ENCODE measurements around the gene DPP6. TPM values are rescaled to one million over a fixed set of nuclear protein-coding genes. Genes with fewer than 3 reads are reported as not detected.

Gene DPP6
- total RNA-seq, 1 experiment from 2014 or later: not detected

- TF ChIP-seq ZNF532 (CRISPR knock-in tag; IDR thresholded peaks at IDR 0.05; ENCODE audit: borderline replicate concordance): no peak
- no peak for TF ChIP-seq CREM (CRISPR knock-in tag; IDR thresholded peaks at IDR 0.05)
- TF ChIP-seq NR2C2 (CRISPR knock-in tag; IDR thresholded peaks at IDR 0.05): no peak
- TF ChIP-seq SP1 (CRISPR knock-in tag; conservative IDR thresholded peaks at IDR 0.05): no peak
- TF ChIP-seq SOX15 (CRISPR knock-in tag; IDR thresholded peaks at IDR 0.05): no peak
- no peak for TF ChIP-seq NFE2L1 (CRISPR knock-in tag; IDR thresholded peaks at IDR 0.05)
- no peak for TF ChIP-seq HMGA2 (CRISPR knock-in tag; IDR thresholded peaks at IDR 0.05)
- TF ChIP-seq ZNF416 (CRISPR knock-in tag; IDR thresholded peaks at IDR 0.05): no peak
- TF ChIP-seq FOXK1 (CRISPR knock-in tag; IDR thresholded peaks at IDR 0.05): no peak
- TF ChIP-seq, protein P1, sequence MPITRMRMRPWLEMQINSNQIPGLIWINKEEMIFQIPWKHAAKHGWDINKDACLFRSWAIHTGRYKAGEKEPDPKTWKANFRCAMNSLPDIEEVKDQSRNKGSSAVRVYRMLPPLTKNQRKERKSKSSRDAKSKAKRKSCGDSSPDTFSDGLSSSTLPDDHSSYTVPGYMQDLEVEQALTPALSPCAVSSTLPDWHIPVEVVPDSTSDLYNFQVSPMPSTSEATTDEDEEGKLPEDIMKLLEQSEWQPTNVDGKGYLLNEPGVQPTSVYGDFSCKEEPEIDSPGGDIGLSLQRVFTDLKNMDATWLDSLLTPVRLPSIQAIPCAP (CRISPR knock-in tag; IDR thresholded peaks at IDR 0.05): no peak
- no peak for TF ChIP-seq ZNF121 (CRISPR knock-in tag; IDR thresholded peaks at IDR 0.05)
Measured at GRCh38 chr7:154856733-154857132, 804.5 kb downstream of the DPP6 start (continued).

DNA sequence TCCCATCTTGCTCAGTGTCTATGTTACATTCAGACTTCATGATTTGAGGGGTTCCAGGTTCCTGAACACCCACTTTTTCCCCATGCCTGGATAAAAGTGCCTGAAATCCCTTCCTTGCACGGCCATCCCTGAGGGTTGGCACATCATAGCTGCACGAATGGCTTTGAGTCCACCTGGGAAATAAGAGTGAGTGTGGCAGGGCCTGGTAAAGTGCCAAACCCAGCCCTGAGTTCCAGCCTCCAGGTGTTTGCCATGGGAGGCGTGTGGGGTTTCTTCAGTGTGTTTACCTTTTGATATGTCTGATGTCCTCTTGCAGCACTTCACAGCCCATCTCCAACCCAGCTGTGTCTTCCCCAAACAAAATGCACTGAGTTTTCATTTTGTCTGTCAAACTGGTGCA is 805.0 kb downstream of the DPP6 start:
- POLR2A ChIA-PET: no interaction called here
- Mint-ChIP-seq H3K36me3 (peaks cover 55% of the 10 kb centered on the region), H3K27ac (no peak overlapping the region), H3K4me3 (no peak overlapping the region), H3K27me3 (ENCODE audit: low read depth) (peaks cover 5% of the 10 kb centered on the region; the same call in 1 of the 2 replicates), H3K9me3 (peaks cover 79% of the 10 kb centered on the region), H3K4me1 (no peaks in the 10 kb centered on the region)
- DNase-seq (ENCODE audit: low spot score) (no peak), ATAC-seq (no peak)
- CTCF ChIA-PET: no interaction called here
- TF ChIP-seq, protein P2, sequence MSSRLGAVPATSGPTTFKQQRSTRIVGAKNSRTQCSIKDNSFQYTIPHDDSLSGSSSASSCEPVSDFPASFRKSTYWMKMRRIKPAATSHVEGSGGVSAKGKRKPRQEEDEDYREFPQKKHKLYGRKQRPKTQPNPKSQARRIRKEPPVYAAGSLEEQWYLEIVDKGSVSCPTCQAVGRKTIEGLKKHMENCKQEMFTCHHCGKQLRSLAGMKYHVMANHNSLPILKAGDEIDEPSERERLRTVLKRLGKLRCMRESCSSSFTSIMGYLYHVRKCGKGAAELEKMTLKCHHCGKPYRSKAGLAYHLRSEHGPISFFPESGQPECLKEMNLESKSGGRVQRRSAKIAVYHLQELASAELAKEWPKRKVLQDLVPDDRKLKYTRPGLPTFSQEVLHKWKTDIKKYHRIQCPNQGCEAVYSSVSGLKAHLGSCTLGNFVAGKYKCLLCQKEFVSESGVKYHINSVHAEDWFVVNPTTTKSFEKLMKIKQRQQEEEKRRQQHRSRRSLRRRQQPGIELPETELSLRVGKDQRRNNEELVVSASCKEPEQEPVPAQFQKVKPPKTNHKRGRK (CRISPR knock-in tag; IDR thresholded peaks at IDR 0.05; ENCODE audit: borderline replicate concordance): no peak
- TF ChIP-seq ZNF317 (CRISPR knock-in tag; IDR thresholded peaks at IDR 0.05; ENCODE audit: borderline replicate concordance, low read depth): no peak
- no peak for TF ChIP-seq E2F5 (CRISPR knock-in tag; IDR thresholded peaks at IDR 0.05)
- no peak for TF ChIP-seq ARID4B (CRISPR knock-in tag; IDR thresholded peaks at IDR 0.05; ENCODE audit: borderline replicate concordance)
- no peak for TF ChIP-seq ZNF671 (CRISPR knock-in tag; IDR thresholded peaks at IDR 0.05)
- no peak for TF ChIP-seq ZNF219 (CRISPR knock-in tag; IDR thresholded peaks at IDR 0.05; ENCODE audit: borderline replicate concordance)
- no peak for TF ChIP-seq TP53 (CRISPR knock-in tag; IDR thresholded peaks at IDR 0.05)
- no peak for TF ChIP-seq JAZF1 (CRISPR knock-in tag; IDR thresholded peaks at IDR 0.05)
- TF ChIP-seq ATF3 (CRISPR knock-in tag; conservative IDR thresholded peaks at IDR 0.05): no peak
- no peak for TF ChIP-seq KAT7 (CRISPR knock-in tag; IDR thresholded peaks at IDR 0.05; ENCODE audit: borderline replicate concordance)
- TF ChIP-seq, protein P3, sequence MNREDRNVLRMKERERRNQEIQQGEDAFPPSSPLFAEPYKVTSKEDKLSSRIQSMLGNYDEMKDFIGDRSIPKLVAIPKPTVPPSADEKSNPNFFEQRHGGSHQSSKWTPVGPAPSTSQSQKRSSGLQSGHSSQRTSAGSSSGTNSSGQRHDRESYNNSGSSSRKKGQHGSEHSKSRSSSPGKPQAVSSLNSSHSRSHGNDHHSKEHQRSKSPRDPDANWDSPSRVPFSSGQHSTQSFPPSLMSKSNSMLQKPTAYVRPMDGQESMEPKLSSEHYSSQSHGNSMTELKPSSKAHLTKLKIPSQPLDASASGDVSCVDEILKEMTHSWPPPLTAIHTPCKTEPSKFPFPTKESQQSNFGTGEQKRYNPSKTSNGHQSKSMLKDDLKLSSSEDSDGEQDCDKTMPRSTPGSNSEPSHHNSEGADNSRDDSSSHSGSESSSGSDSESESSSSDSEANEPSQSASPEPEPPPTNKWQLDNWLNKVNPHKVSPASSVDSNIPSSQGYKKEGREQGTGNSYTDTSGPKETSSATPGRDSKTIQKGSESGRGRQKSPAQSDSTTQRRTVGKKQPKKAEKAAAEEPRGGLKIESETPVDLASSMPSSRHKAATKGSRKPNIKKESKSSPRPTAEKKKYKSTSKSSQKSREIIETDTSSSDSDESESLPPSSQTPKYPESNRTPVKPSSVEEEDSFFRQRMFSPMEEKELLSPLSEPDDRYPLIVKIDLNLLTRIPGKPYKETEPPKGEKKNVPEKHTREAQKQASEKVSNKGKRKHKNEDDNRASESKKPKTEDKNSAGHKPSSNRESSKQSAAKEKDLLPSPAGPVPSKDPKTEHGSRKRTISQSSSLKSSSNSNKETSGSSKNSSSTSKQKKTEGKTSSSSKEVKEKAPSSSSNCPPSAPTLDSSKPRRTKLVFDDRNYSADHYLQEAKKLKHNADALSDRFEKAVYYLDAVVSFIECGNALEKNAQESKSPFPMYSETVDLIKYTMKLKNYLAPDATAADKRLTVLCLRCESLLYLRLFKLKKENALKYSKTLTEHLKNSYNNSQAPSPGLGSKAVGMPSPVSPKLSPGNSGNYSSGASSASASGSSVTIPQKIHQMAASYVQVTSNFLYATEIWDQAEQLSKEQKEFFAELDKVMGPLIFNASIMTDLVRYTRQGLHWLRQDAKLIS (CRISPR knock-in tag; IDR thresholded peaks at IDR 0.05; ENCODE audit: borderline replicate concordance): no peak
